ENCODE measurements around the gene BGLAP.
"Not testable (repeated sequence)": the region's sequence is repeated elsewhere in the genome, so short reads cannot be mapped to it uniquely, and the experiment has no call there.

BGLAP gene

GRCh38 chr1:156241926-156242325 is at the start of gene BGLAP:
BGLAP (plus strand) TSS chr1:156242184; CDS start chr1:156242232, 48 bp downstream.
- DNase-seq (ENCODE audit: low spot score), result no peak

GRCh38 chr1:156193208-156193487 is 48.8 kb upstream of the BGLAP start:
- DNase-seq (ENCODE audit: low spot score), result no peak

GRCh38 chr1:156193488-156194299 is 48.3 kb upstream of the BGLAP start, which contains the start of gene SLC25A44:
SLC25A44 (plus strand) TSS chr1:156194104; CDS start chr1:156199848, 5,744 bp downstream.
- DNase-seq (ENCODE audit: low spot score), result peak; percentile 99

GRCh38 chr1:156194300-156194652 is 47.7 kb upstream of the BGLAP start:
- DNase-seq (ENCODE audit: low spot score), result no peak

GRCh38 chr1:156195853-156196252 is 46.1 kb upstream of the BGLAP start:
- DNase-seq (ENCODE audit: low spot score), result no peak

GRCh38 chr1:156196445-156196844 is 45.5 kb upstream of the BGLAP start:
- DNase-seq (ENCODE audit: low spot score), result no peak

GRCh38 chr1:156198831-156199349 is 43.1 kb upstream of the BGLAP start:
- no peak for DNase-seq (ENCODE audit: low spot score)

- DNase-seq (ENCODE audit: low spot score), result no peak
Measured at GRCh38 chr1:156200044-156200443, 41.9 kb upstream of the BGLAP start.

GRCh38 chr1:156203331-156203730 is 38.7 kb upstream of the BGLAP start:
- no peak for DNase-seq (ENCODE audit: low spot score)

- DNase-seq (ENCODE audit: low spot score), result no peak
Measured at GRCh38 chr1:156204686-156205085, 37.3 kb upstream of the BGLAP start.

GRCh38 chr1:156211243-156211642 is 30.7 kb upstream of the BGLAP start:
- DNase-seq (ENCODE audit: low spot score), result no peak

- no peak for DNase-seq (ENCODE audit: low spot score)
Measured at GRCh38 chr1:156212130-156212529, 29.9 kb upstream of the BGLAP start.

- DNase-seq (ENCODE audit: low spot score), result peak; percentile 96
Measured at GRCh38 chr1:156212833-156213643, 28.9 kb upstream of the BGLAP start, which contains the start of gene PMF1. PMF1 (plus strand) TSS chr1:156213007; CDS start chr1:156213016, 9 bp downstream.

- DNase-seq (ENCODE audit: low spot score), result no peak
Measured at GRCh38 chr1:156213644-156213966, 28.4 kb upstream of the BGLAP start.

GRCh38 chr1:156214024-156214748 is 27.8 kb upstream of the BGLAP start:
- DNase-seq (ENCODE audit: low spot score), result peak; percentile 98

GRCh38 chr1:156216361-156217086 is 25.5 kb upstream of the BGLAP start:
- DNase-seq (ENCODE audit: low spot score), result not testable (repeated sequence)

GRCh38 chr1:156217871-156218270 is 24.1 kb upstream of the BGLAP start:
- no peak for DNase-seq (ENCODE audit: low spot score)

GRCh38 chr1:156220226-156220625 is 21.8 kb upstream of the BGLAP start:
- DNase-seq (ENCODE audit: low spot score), result no peak

GRCh38 chr1:156221986-156222692 is 19.8 kb upstream of the BGLAP start:
- no peak for DNase-seq (ENCODE audit: low spot score)

GRCh38 chr1:156225677-156226014 is 16.3 kb upstream of the BGLAP start:
- no peak for DNase-seq (ENCODE audit: low spot score)

- DNase-seq (ENCODE audit: low spot score), result no peak
Measured at GRCh38 chr1:156226116-156226538, 15.9 kb upstream of the BGLAP start.
